CD4-positive, alpha-beta T cell (primary cell): ENCODE data around the gene MSH3. TPM values are rescaled to one million over a fixed set of nuclear protein-coding genes. Genes with fewer than 3 reads are reported as not detected.
A peak's percentile ranks its signal among the peaks of the same experiment; 100 is the strongest.

ENCODE experiments used
- ATAC-seq: fragments of 200-7000 bp; cut with Tn5 transposase; one replicate; pipeline ENCODE4 v1.10.0; 2022; ENCODE audit warnings: mild to moderate bottlenecking; ENCODE audit not compliant: poor library complexity
- CTCF ChIA-PET: fragments of 350-600 bp; sonication (Branson Sonifier 250); formaldehyde crosslinking; loops from one replicate; lab custom pipeline; 2021; ENCODE audit warnings: antibody characterized with exemption, inconsistent platforms; lab: Charles Lee
- POLR2A ChIA-PET: fragments of 350-600 bp; sonication (Branson Sonifier 250); formaldehyde crosslinking; loops from one replicate; lab custom pipeline; 2021; ENCODE audit warnings: antibody characterized with exemption, inconsistent platforms; lab: Charles Lee
- DNase-seq, 14 experiments: peaks; one replicate each; pipeline ENCODE4 v3.0.0-alpha.2; 2013 to 2020; ENCODE audit warnings: mixed read lengths in 2 of 14
- H3K27ac ChIP-seq, 2 donors: one replicate each; pipeline versions ENCODE4 v1.5.1 to v1.7.0; 2013; ENCODE audit warnings: low read length in 2 of 2, low read depth in 1 of 2, mild to moderate bottlenecking in 1 of 2
- H3K27me3 ChIP-seq, 2 experiments: 1 replicate in 1 of 2; 2 replicates in 1 of 2; pipeline versions ENCODE4 v1.6.1 to v1.7.0; 2013; ENCODE audit warnings: low read length in 2 of 2, control low read depth in 1 of 2, mild to moderate bottlenecking in 1 of 2, moderate library complexity in 1 of 2; ENCODE audit not compliant: insufficient read depth in 2 of 2, control insufficient read depth in 1 of 2
- H3K36me3 ChIP-seq: one replicate; pipeline ENCODE4 v1.6.1; 2013; ENCODE audit warnings: low read length, control low read depth; ENCODE audit not compliant: insufficient read depth
- H3K4me1 ChIP-seq: one replicate; pipeline ENCODE4 v1.6.1; 2013; ENCODE audit warnings: low read length, control low read depth; ENCODE audit not compliant: insufficient read depth
- H3K4me3 ChIP-seq: one replicate; pipeline ENCODE4 v1.5.1; 2013; ENCODE audit warnings: mild to moderate bottlenecking, low read length, moderate library complexity
- H3K9me3 ChIP-seq, 2 experiments: 1 replicate in 1 of 2; 2 replicates in 1 of 2; pipeline versions ENCODE4 v1.6.1 to v1.7.0; 2013; ENCODE audit warnings: low read length in 2 of 2, mild to moderate bottlenecking in 2 of 2, control low read depth in 1 of 2, moderate library complexity in 1 of 2; ENCODE audit not compliant: control insufficient read depth in 1 of 2, insufficient read depth in 1 of 2
- H3K27ac Mint-ChIP-seq: one replicate; pipeline ENCODE4 v1.8.0; 2020; ENCODE audit warnings: mixed read lengths
- H3K27me3 Mint-ChIP-seq: one replicate; pipeline ENCODE4 v1.8.0; 2021; ENCODE audit warnings: mixed read lengths
- H3K36me3 Mint-ChIP-seq: one replicate; pipeline ENCODE4 v1.8.0; 2021; ENCODE audit warnings: low read depth, mixed read lengths
- H3K4me1 Mint-ChIP-seq: one replicate; pipeline ENCODE4 v1.8.0; 2021; ENCODE audit warnings: low read depth, mixed read lengths
- H3K4me3 Mint-ChIP-seq: one replicate; pipeline ENCODE4 v1.8.0; 2020; ENCODE audit warnings: mild to moderate bottlenecking, mixed read lengths
- H3K9me3 Mint-ChIP-seq: one replicate; pipeline ENCODE4 v1.8.0; 2020; ENCODE audit warnings: mixed read lengths
- intact Hi-C, 2 experiments: fragments of 100-400 bp; cut with DNase I in 1 of 2; cut with micrococcal nuclease in 1 of 2; formaldehyde crosslinking; loops; one replicate each; pipeline versions ENCODE4 v1.15.1 to v1.9.0; 2023 to 2025; cut with DNase I, micrococcal nuclease
- total RNA-seq, 174 experiments: library from RNA in 2 of 174; stranded (reverse) in 2 of 174; gene quantifications; one replicate each; pipeline ENCODE4 v1.2.3 and lab custom pipeline; 2021 to 2026
- TF ChIP-seq, protein P1 (sequence below): fragments of 200-600 bp; IDR thresholded peaks from one replicate; pipeline ENCODE4 v1.8.0; 2022; ENCODE audit warnings: antibody characterized with exemption, mild to moderate bottlenecking

The MSH3 gene
- total RNA-seq, 2 experiments from 2014 or later: 11.3 to 13.0 TPM

DNA sequence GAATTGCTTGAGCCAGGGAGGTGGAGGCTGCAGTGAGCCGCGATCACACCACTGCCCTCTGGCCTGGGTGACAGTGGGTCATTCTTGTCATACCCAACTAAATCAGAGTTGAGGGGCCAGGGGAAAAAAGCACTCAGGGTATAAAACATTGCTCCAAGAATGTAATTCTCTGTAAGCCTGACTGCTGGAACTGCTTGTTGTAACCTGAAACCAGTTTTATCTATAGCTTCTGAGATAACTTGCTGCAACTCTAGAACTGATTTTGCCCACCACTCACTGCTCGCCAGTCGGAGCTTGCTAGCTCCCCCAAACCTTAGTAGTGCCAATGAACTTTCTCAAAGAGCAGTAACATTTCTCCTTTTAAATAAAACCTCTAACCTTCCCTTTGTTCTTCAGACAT is 9.6 kb upstream of the MSH3 start:
- no peak for DNase-seq
- no peaks in the 10 kb centered on the region for H3K27me3 Mint-ChIP-seq
- no peak overlapping the region for H3K4me3 Mint-ChIP-seq
- Histone ChIP-seq H3K27me3 (no peaks in the 10 kb centered on the region), H3K36me3 (peaks cover 35% of the 10 kb centered on the region), H3K27ac (no peak overlapping the region), H3K4me3 (no peak overlapping the region), H3K9me3 (no peaks in the 10 kb centered on the region), H3K4me1 (no peaks in the 10 kb centered on the region)
- no peak overlapping the region for H3K27ac Mint-ChIP-seq
- no peaks in the 10 kb centered on the region for H3K9me3 Mint-ChIP-seq
- H3K4me1 Mint-ChIP-seq: no peaks in the 10 kb centered on the region
- TF ChIP-seq, protein P1, sequence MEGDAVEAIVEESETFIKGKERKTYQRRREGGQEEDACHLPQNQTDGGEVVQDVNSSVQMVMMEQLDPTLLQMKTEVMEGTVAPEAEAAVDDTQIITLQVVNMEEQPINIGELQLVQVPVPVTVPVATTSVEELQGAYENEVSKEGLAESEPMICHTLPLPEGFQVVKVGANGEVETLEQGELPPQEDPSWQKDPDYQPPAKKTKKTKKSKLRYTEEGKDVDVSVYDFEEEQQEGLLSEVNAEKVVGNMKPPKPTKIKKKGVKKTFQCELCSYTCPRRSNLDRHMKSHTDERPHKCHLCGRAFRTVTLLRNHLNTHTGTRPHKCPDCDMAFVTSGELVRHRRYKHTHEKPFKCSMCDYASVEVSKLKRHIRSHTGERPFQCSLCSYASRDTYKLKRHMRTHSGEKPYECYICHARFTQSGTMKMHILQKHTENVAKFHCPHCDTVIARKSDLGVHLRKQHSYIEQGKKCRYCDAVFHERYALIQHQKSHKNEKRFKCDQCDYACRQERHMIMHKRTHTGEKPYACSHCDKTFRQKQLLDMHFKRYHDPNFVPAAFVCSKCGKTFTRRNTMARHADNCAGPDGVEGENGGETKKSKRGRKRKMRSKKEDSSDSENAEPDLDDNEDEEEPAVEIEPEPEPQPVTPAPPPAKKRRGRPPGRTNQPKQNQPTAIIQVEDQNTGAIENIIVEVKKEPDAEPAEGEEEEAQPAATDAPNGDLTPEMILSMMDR: no peak
- H3K36me3 Mint-ChIP-seq: peaks cover 81% of the 10 kb centered on the region
- no peak for ATAC-seq
- intact Hi-C loops: no loop called here
- ChIA-PET POLR2A (no interaction called here), CTCF (no interaction called here)

DNA sequence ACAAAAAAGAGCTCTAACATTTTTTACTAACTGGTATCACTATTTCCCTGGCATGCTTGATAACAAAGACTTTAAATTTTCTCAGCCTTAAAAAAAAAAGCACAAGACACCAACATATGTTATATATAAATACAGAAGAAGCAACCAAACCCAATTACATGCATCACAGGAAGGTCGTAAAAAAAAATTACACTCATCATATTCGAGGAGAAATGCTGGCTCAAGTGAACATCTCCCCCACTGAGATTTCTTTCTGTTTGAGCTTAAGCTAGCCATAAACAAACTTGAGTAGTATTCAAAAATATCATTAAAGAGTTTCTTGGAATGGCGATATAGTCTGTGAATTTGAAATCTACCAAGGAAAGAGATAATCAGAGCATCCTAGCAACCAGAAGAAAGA is 7.5 kb upstream of the MSH3 start:
- no peaks in the 10 kb centered on the region for H3K4me1 Mint-ChIP-seq
- no peak overlapping the region for H3K27ac Mint-ChIP-seq
- H3K4me3 Mint-ChIP-seq: no peak overlapping the region
- H3K36me3 ChIP-seq: peaks cover 19% of the 10 kb centered on the region
- H3K9me3 Mint-ChIP-seq: no peaks in the 10 kb centered on the region
- TF ChIP-seq, protein P1: no peak
- no peaks in the 10 kb centered on the region for H3K4me1 ChIP-seq
- POLR2A ChIA-PET: no interaction called here
- peaks cover 64% of the 10 kb centered on the region for H3K36me3 Mint-ChIP-seq
- DNase-seq (no peak), ATAC-seq (no peak)
- intact Hi-C loops: no loop called here
- no peak overlapping the region for H3K4me3 ChIP-seq
- no peaks in the 10 kb centered on the region for H3K27me3 Mint-ChIP-seq
- no peaks in the 10 kb centered on the region for H3K27me3 ChIP-seq
- CTCF ChIA-PET: no interaction called here
- no peak overlapping the region for H3K27ac ChIP-seq
- H3K9me3 ChIP-seq: no peaks in the 10 kb centered on the region

DNA sequence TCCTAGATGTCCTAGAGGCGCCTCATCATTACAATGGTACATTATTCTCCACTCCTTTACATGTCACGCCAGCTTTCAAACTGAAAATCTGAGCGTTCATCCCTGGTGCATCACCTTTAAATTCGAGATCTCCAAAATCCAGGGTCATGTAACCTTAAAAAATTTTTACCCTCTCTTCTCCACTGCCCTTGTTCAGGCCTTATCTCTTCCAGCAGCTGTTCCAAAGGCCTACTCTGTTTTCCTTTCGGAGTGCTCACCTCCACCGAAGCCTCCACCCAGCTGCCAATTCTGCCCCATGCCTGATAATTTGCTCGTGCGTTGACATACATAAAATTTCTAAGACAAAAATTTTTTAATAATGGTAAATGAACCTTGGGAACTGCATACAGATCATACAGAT is 950 bp upstream of the MSH3 start:
- Mint-ChIP-seq H3K4me1 (peaks cover 30% of the 10 kb centered on the region), H3K4me3 (peak overlapping the region; percentile 84), H3K9me3 (no peaks in the 10 kb centered on the region), H3K27me3 (no peaks in the 10 kb centered on the region), H3K27ac (peak overlapping the region; percentile 95), H3K36me3 (peaks cover 43% of the 10 kb centered on the region)
- Histone ChIP-seq H3K36me3 (peaks cover 16% of the 10 kb centered on the region), H3K4me3 (peak overlapping the region; percentile 65), H3K27me3 (no peaks in the 10 kb centered on the region), H3K9me3 (no peaks in the 10 kb centered on the region), H3K4me1 (peaks cover 20% of the 10 kb centered on the region), H3K27ac (no peak overlapping the region)
- TF ChIP-seq, protein P1: no peak
- ChIA-PET POLR2A (no interaction called here), CTCF (no interaction called here)
- ATAC-seq: no peak
- no peak for DNase-seq
- intact Hi-C loops: loop anchor here in 1 of 2 experiments (5.0 to 10.0 kb wide), 4 partner anchors 399 to 1419 kb away; partner anchors contain the start of genes JMY, MTX3, SERINC5 and TENT2
